Keratinocyte (primary cell): Measurements from ENCODE around the gene ADGRV1. TPM values are rescaled to one million over a fixed set of nuclear protein-coding genes. Genes with fewer than 3 reads are reported as not detected.

Source experiments
- DNase-seq: peaks from one replicate; pipeline ENCODE4 v3.0.0-alpha.2; 2011; ENCODE audit warnings: low read depth, missing footprints, low spot score
- FAIRE-seq: peaks from 2 replicates; lab custom pipeline; 2011; peaks lifted over from hg19 to GRCh38; lab: Jason Lieb, UNC
- H2AFZ ChIP-seq: 2 replicates; pipeline ENCODE4 v1.6.0; 2012; ENCODE audit warnings: low read length, control low read depth, inconsistent platforms; ENCODE audit not compliant: control insufficient read depth
- H3K27ac ChIP-seq: 2 replicates; pipeline ENCODE4 v1.5.1; 2011; ENCODE audit warnings: low read length; ENCODE audit not compliant: control insufficient read depth, insufficient read depth
- H3K27me3 ChIP-seq: 3 replicates; pipeline ENCODE4 v1.6.0; 2011; ENCODE audit warnings: low read length; ENCODE audit not compliant: control insufficient read depth, insufficient read depth; ENCODE audit errors: extremely low read depth
- H3K36me3 ChIP-seq, 2 experiments: 2 replicates in 1 of 2; 3 replicates in 1 of 2; pipeline ENCODE4 v1.5.1; 2011; ENCODE audit warnings: low read length in 2 of 2, mild to moderate bottlenecking in 1 of 2; ENCODE audit not compliant: control insufficient read depth in 2 of 2, insufficient read depth in 2 of 2; ENCODE audit errors: extremely low read depth in 1 of 2
- H3K4me1 ChIP-seq: 3 replicates; pipeline ENCODE4 v1.5.1; 2011; ENCODE audit warnings: low read length; ENCODE audit not compliant: control insufficient read depth, insufficient read depth; ENCODE audit errors: extremely low read depth
- H3K4me2 ChIP-seq: 3 replicates; pipeline ENCODE4 v1.6.0; 2011; ENCODE audit warnings: low read depth, low read length; ENCODE audit not compliant: control insufficient read depth, insufficient read depth; ENCODE audit errors: extremely low read depth
- H3K4me3 ChIP-seq, 3 experiments: fragments of 200-600 bp in 1 of 3; sonication (generic) in 1 of 3; 2 replicates in 2 of 3; 3 replicates in 1 of 3; pipeline ENCODE4 v1.5.1; 2011 to 2016; ENCODE audit warnings: low read length in 3 of 3, mild to moderate bottlenecking in 3 of 3, control low read depth in 2 of 3, inconsistent platforms in 1 of 3, low read depth in 1 of 3, mixed read lengths in 1 of 3, mixed run types in 1 of 3, moderate library complexity in 1 of 3; ENCODE audit not compliant: control insufficient read depth in 2 of 3, insufficient read depth in 2 of 3; ENCODE audit errors: extremely low read depth in 1 of 3
- H3K79me2 ChIP-seq: 2 replicates; pipeline ENCODE4 v1.6.0; 2012; ENCODE audit warnings: low read length; ENCODE audit not compliant: control insufficient read depth, insufficient read depth
- H3K9ac ChIP-seq: 3 replicates; pipeline ENCODE4 v1.6.0; 2011; ENCODE audit warnings: low read length; ENCODE audit not compliant: control insufficient read depth, insufficient read depth; ENCODE audit errors: extremely low read depth
- H3K9me1 ChIP-seq: 3 replicates; pipeline ENCODE4 v1.6.0; 2011; ENCODE audit warnings: low read length; ENCODE audit not compliant: control insufficient read depth, insufficient read depth; ENCODE audit errors: extremely low read depth
- H3K9me3 ChIP-seq: 2 replicates; pipeline ENCODE4 v1.5.1; 2012; ENCODE audit warnings: low read depth, low read length; ENCODE audit not compliant: control insufficient read depth
- H4K20me1 ChIP-seq: 3 replicates; pipeline ENCODE4 v1.6.0; 2011; ENCODE audit warnings: low read length; ENCODE audit not compliant: control insufficient read depth, insufficient read depth; ENCODE audit errors: extremely low read depth
- EZH2 ChIP-seq: IDR thresholded peaks from one replicate; pipeline ENCODE4 v1.6.1; 2012; ENCODE audit warnings: inconsistent platforms, mild to moderate bottlenecking, low read length, moderate library complexity
- dilution Hi-C: fragments of 300-500 bp; cut with MboI; formaldehyde crosslinking; loops from one replicate; pipeline ENCODE4 v1.7.0; 2020; ENCODE audit warnings: low sequenced_read_pairs; ENCODE audit not compliant: extremely low pct_ligation_motif_present
- polyA plus RNA-seq, 5 experiments: library from polyadenylated mRNA; depleted of rRNA in 3 of 5; stranded (reverse) in 3 of 5; stranded (forward) in 1 of 5; unstranded in 1 of 5; fragments of >200 nt; gene quantifications; 1 replicate in 1 of 5; 2 replicates in 3 of 5; 3 replicates in 1 of 5; pipeline versions ENCODE4 v1.2.1 to v1.2.3, GENCODE V29; 2011 to 2012; ENCODE audit warnings: missing spikeins in 2 of 5, low read depth in 1 of 5, low replicate concordance in 1 of 5
- TF ChIP-seq, protein P1 (sequence below), 3 experiments: IDR thresholded peaks in 1 of 3; conservative IDR thresholded peaks in 1 of 3; optimal IDR thresholded peaks in 1 of 3; 2 replicates in 2 of 3; 3 replicates in 1 of 3; pipeline versions ENCODE3 to v1.5.1; 2011; ENCODE audit warnings: low read length in 3 of 3, mild to moderate bottlenecking in 3 of 3, moderate library complexity in 2 of 3, control low read depth in 1 of 3, inconsistent platforms in 1 of 3; ENCODE audit not compliant: insufficient read depth in 2 of 3; ENCODE audit errors: extremely low read depth in 1 of 3

ADGRV1 gene
- polyA plus RNA-seq, 1 donor (not counting 4 experiments of a cell fraction or from before 2014, with no cell fraction given), result 0.05 TPM

- no peak overlapping the region for H2AFZ ChIP-seq
- no peaks in the 10 kb centered on the region for H3K9me1 ChIP-seq
- peaks cover 3% of the 10 kb centered on the region for H3K4me1 ChIP-seq
- H4K20me1 ChIP-seq, result no peaks in the 10 kb centered on the region
- H3K4me3 ChIP-seq, result no peak overlapping the region
- no peak overlapping the region for H3K27ac ChIP-seq
- H3K9ac ChIP-seq, result no peak overlapping the region
- H3K36me3 ChIP-seq, result no peaks in the 10 kb centered on the region
- no peak for FAIRE-seq
- dilution Hi-C loops, result no loop called here
- no peak for DNase-seq
- H3K9me3 ChIP-seq, result no peaks in the 10 kb centered on the region
- TF ChIP-seq, protein P1, sequence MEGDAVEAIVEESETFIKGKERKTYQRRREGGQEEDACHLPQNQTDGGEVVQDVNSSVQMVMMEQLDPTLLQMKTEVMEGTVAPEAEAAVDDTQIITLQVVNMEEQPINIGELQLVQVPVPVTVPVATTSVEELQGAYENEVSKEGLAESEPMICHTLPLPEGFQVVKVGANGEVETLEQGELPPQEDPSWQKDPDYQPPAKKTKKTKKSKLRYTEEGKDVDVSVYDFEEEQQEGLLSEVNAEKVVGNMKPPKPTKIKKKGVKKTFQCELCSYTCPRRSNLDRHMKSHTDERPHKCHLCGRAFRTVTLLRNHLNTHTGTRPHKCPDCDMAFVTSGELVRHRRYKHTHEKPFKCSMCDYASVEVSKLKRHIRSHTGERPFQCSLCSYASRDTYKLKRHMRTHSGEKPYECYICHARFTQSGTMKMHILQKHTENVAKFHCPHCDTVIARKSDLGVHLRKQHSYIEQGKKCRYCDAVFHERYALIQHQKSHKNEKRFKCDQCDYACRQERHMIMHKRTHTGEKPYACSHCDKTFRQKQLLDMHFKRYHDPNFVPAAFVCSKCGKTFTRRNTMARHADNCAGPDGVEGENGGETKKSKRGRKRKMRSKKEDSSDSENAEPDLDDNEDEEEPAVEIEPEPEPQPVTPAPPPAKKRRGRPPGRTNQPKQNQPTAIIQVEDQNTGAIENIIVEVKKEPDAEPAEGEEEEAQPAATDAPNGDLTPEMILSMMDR (optimal IDR thresholded peaks at IDR 0.05 in 1 of 3, IDR thresholded peaks at IDR 0.05 in 1 of 3, conservative IDR thresholded peaks at IDR 0.05 in 1 of 3; ENCODE audit: extremely low read depth in 1 of 3, insufficient read depth in 2 of 3, low read length in 3 of 3), result no peak
- TF ChIP-seq EZH2, result no peak
- no peaks in the 10 kb centered on the region for H3K79me2 ChIP-seq
- no peaks in the 10 kb centered on the region for H3K27me3 ChIP-seq
- no peak overlapping the region for H3K4me2 ChIP-seq
Measured at GRCh38 chr5:91119981-91120850, 561.6 kb downstream of the ADGRV1 start.

DNA sequence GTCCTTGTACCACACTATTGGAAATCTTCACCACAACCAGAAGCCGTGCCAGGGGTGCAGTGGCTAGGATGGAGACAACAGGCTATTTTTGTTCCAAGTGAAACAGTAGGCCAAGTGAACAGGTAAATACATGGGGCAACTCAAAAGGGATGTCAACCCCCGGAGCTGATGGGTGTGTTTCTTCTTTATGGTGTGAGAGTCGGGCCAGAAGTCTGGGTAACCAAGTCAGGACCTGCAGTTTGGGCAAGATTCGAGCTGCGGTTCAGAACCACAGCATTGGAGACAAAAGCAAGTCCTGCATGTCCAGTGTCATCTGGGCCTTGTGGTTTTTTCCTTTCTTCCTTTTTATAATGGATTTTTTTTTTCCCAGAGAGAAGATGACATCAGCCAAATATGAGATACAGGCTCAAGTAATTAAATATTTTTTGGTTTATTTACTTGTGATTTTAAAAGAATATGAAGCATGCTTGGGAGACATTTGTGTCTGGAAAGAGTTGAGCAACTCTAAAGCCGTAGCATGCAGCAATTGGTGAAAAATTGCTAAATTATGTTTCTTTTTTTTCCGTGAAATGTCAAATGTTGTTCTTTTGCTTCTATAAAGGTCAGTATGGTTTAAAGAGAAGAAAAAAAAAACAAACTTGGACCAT, 562.9 kb downstream of the ADGRV1 start:
- Histone ChIP-seq H3K36me3 (no peaks in the 10 kb centered on the region), H3K27ac (no peak overlapping the region), H3K9ac (no peak overlapping the region), H3K27me3 (no peaks in the 10 kb centered on the region), H4K20me1 (no peaks in the 10 kb centered on the region), H3K79me2 (no peaks in the 10 kb centered on the region), H3K4me1 (peaks cover 3% of the 10 kb centered on the region), H3K4me3 (no peak overlapping the region), H2AFZ (no peak overlapping the region), H3K9me1 (no peaks in the 10 kb centered on the region), H3K4me2 (no peak overlapping the region), H3K9me3 (no peaks in the 10 kb centered on the region)
- dilution Hi-C loops, result no loop called here
- DNase-seq (no peak), FAIRE-seq (peak; percentile 9)
- TF ChIP-seq, protein P1 (optimal IDR thresholded peaks at IDR 0.05 in 1 of 3, IDR thresholded peaks at IDR 0.05 in 1 of 3, conservative IDR thresholded peaks at IDR 0.05 in 1 of 3; ENCODE audit: extremely low read depth in 1 of 3, insufficient read depth in 2 of 3, low read length in 3 of 3), result no peak
- no peak for TF ChIP-seq EZH2
